ENCODE measurements around the gene SNED1.

Gene SNED1

GRCh38 chr2:241067501-241068135, 69.2 kb downstream of the SNED1 start:
- no peak for DNase-seq (ENCODE audit: low read depth)
- TF ChIP-seq CTCF (IDR thresholded peaks at IDR 0.05; ENCODE audit: control insufficient read depth, extremely low read depth, insufficient read depth), result no peak

GRCh38 chr2:241068136-241068941, 69.9 kb downstream of the SNED1 start:
- no peak for DNase-seq (ENCODE audit: low read depth)
- no peak for TF ChIP-seq CTCF (IDR thresholded peaks at IDR 0.05; ENCODE audit: control insufficient read depth, extremely low read depth, insufficient read depth)

More at GRCh38 chr2:241067501-241068135, 69.2 kb downstream of the SNED1 start:
- no peak overlapping the region for H3K4me3 ChIP-seq (ENCODE audit: low read depth, low read length)

GRCh38 chr2:241068942-241069810, 70.8 kb downstream of the SNED1 start:
- no peak for DNase-seq (ENCODE audit: low read depth)

More at GRCh38 chr2:241068136-241068941, 69.9 kb downstream of the SNED1 start:
- H3K4me3 ChIP-seq (ENCODE audit: low read depth, low read length), result no peak overlapping the region

GRCh38 chr2:241069821-241070281, 71.4 kb downstream of the SNED1 start:
- no peak overlapping the region for H3K4me3 ChIP-seq (ENCODE audit: low read depth, low read length)
- no peak for TF ChIP-seq CTCF (IDR thresholded peaks at IDR 0.05; ENCODE audit: control insufficient read depth, extremely low read depth, insufficient read depth)
- DNase-seq (ENCODE audit: low read depth), result no peak

More at GRCh38 chr2:241068942-241069810, 70.8 kb downstream of the SNED1 start:
- no peak overlapping the region for H3K4me3 ChIP-seq (ENCODE audit: low read depth, low read length)
- TF ChIP-seq CTCF (IDR thresholded peaks at IDR 0.05; ENCODE audit: control insufficient read depth, extremely low read depth, insufficient read depth), result no peak

- TF ChIP-seq CTCF (IDR thresholded peaks at IDR 0.05; ENCODE audit: control insufficient read depth, extremely low read depth, insufficient read depth), result no peak
- no peak overlapping the region for H3K4me3 ChIP-seq (ENCODE audit: low read depth, low read length)
- DNase-seq (ENCODE audit: low read depth), result no peak
These were observed 71.9 kb downstream of the SNED1 start for GRCh38 chr2:241070361-241070760.

- no peak for TF ChIP-seq CTCF (IDR thresholded peaks at IDR 0.05; ENCODE audit: control insufficient read depth, extremely low read depth, insufficient read depth)
- no peak overlapping the region for H3K4me3 ChIP-seq (ENCODE audit: low read depth, low read length)
- no peak for DNase-seq (ENCODE audit: low read depth)
These were observed 72.6 kb downstream of the SNED1 start for GRCh38 chr2:241070811-241071676.
